IMR-90 (cell line): ENCODE results near the gene RNF151. TPM values are rescaled to one million over a fixed set of nuclear protein-coding genes. Genes with fewer than 3 reads are reported as not detected.
A peak's percentile ranks its signal among the peaks of the same experiment; 100 is the strongest.

ENCODE experiments used
- ATAC-seq: fragments of 200-7000 bp; cut with Tn5 transposase; 2 replicates; pipeline ENCODE4 v1.9.1; 2020; ENCODE audit warnings: low read depth, mild to moderate bottlenecking, moderate library complexity
- BruUV-seq: library from RNA; stranded (reverse); fragments of 400-500 nt; replicated peaks from 2 replicates; lab custom pipeline; 2021; lab: Mats Ljungman, UMichigan
- CTCF ChIA-PET: fragments of 300-600 bp; formaldehyde crosslinking; extraction: SDS; loops from one replicate; lab custom pipeline; 2021; ENCODE audit warnings: antibody characterized with exemption; lab: Yijun Ruan, JAX
- POLR2A ChIA-PET: fragments of 300-600 bp; sonication (Branson Sonifier 250); formaldehyde crosslinking; loops from one replicate; lab custom pipeline; 2022; ENCODE audit warnings: antibody characterized with exemption; ENCODE audit not compliant: unreplicated experiment; lab: Charles Lee
- DNase-seq: peaks from one replicate; pipeline ENCODE4 v3.0.0; 2013
- H2AFZ ChIP-seq: replicated peaks from 2 replicates; pipeline ENCODE3; 2013; ENCODE audit warnings: low read length, mild to moderate bottlenecking; ENCODE audit not compliant: poor library complexity
- H2AK5ac ChIP-seq: 2 replicates; pipeline ENCODE4 v1.6.1; 2013; ENCODE audit warnings: low read depth, low read length, inconsistent platforms
- H2AK9ac ChIP-seq: replicated peaks from 2 replicates; pipeline ENCODE3; 2013; ENCODE audit warnings: mild to moderate bottlenecking, low read depth, low read length, moderate library complexity; ENCODE audit not compliant: poor library complexity
- H2BK120ac ChIP-seq: 2 replicates; pipeline ENCODE4 v1.6.1; 2013; ENCODE audit warnings: low read depth, low read length, inconsistent platforms
- H2BK15ac ChIP-seq: 3 replicates; pipeline ENCODE4 v1.6.1; 2013; ENCODE audit warnings: low read depth, low read length, inconsistent platforms
- H2BK20ac ChIP-seq: 2 replicates; pipeline ENCODE4 v1.6.1; 2013; ENCODE audit warnings: low read depth, mild to moderate bottlenecking, inconsistent platforms, low read length, moderate library complexity
- H2BK5ac ChIP-seq: 2 replicates; pipeline ENCODE4 v1.6.1; 2013; ENCODE audit warnings: mild to moderate bottlenecking, low read depth, low read length, inconsistent platforms; ENCODE audit not compliant: poor library complexity, severe bottlenecking
- H3K14ac ChIP-seq: replicated peaks from 2 replicates; pipeline ENCODE4 v1.6.1; 2013; ENCODE audit warnings: low read depth, low read length, inconsistent platforms
- H3K18ac ChIP-seq: 2 replicates; pipeline ENCODE4 v1.6.1; 2013; ENCODE audit warnings: low read depth, low read length, control low read depth
- H3K23ac ChIP-seq: 2 replicates; pipeline ENCODE4 v1.6.1; 2013; ENCODE audit warnings: low read depth, low read length, inconsistent platforms
- H3K27ac ChIP-seq: 2 replicates; pipeline ENCODE4 v1.5.1; 2013; ENCODE audit warnings: mild to moderate bottlenecking, control low read depth, low read length; ENCODE audit not compliant: insufficient read depth
- H3K27me3 ChIP-seq: 2 replicates; pipeline ENCODE4 v1.6.1; 2013; ENCODE audit warnings: low read length; ENCODE audit not compliant: control insufficient read depth, insufficient read depth
- H3K36me3 ChIP-seq: 2 replicates; pipeline ENCODE4 v1.6.1; 2013; ENCODE audit warnings: low read length, mixed read lengths; ENCODE audit not compliant: control insufficient read depth, insufficient read depth
- H3K4ac ChIP-seq: 2 replicates; pipeline ENCODE4 v1.6.1; 2013; ENCODE audit warnings: low read depth, low read length, inconsistent platforms
- H3K4me1 ChIP-seq: 2 replicates; pipeline ENCODE4 v1.6.1; 2013; ENCODE audit warnings: low read length, mixed read lengths; ENCODE audit not compliant: control insufficient read depth, insufficient read depth
- H3K4me2 ChIP-seq: 2 replicates; pipeline ENCODE4 v1.6.1; 2013; ENCODE audit warnings: low read depth, mild to moderate bottlenecking, control low read depth, low read length, moderate library complexity
- H3K4me3 ChIP-seq: 2 replicates; pipeline ENCODE4 v1.5.1; 2013; ENCODE audit warnings: low read depth, mild to moderate bottlenecking, control low read depth, low read length, moderate library complexity; ENCODE audit not compliant: insufficient read depth
- H3K56ac ChIP-seq: 2 replicates; pipeline ENCODE4 v1.6.1; 2013; ENCODE audit warnings: low read length, inconsistent platforms; ENCODE audit not compliant: insufficient read depth; ENCODE audit errors: extremely low read depth
- H3K79me1 ChIP-seq, 2 experiments: 2 replicates each; pipeline ENCODE4 v1.6.1; 2013; ENCODE audit warnings: low read length in 2 of 2, inconsistent platforms in 1 of 2, low read depth in 1 of 2
- H3K9ac ChIP-seq: 2 replicates; pipeline ENCODE4 v1.6.1; 2013; ENCODE audit warnings: low read depth, low read length, control low read depth
- H3K9me1 ChIP-seq: 2 replicates; pipeline ENCODE4 v1.6.1; 2013; ENCODE audit warnings: low read length, inconsistent platforms; ENCODE audit not compliant: insufficient read depth
- H3K9me3 ChIP-seq: 2 replicates; pipeline ENCODE4 v1.6.1; 2013; ENCODE audit warnings: low read length; ENCODE audit not compliant: control insufficient read depth, insufficient read depth
- H4K20me1 ChIP-seq: 2 replicates; pipeline ENCODE4 v1.6.1; 2013; ENCODE audit warnings: low read length, inconsistent platforms; ENCODE audit not compliant: insufficient read depth
- H4K5ac ChIP-seq: 2 replicates; pipeline ENCODE4 v1.6.1; 2013; ENCODE audit warnings: mild to moderate bottlenecking, low read depth, low read length, control low read depth
- H4K8ac ChIP-seq, 2 experiments: 2 replicates each; pipeline ENCODE4 v1.6.1; 2013; ENCODE audit warnings: low read depth in 2 of 2, low read length in 2 of 2, control low read depth in 1 of 2, inconsistent platforms in 1 of 2
- H4K91ac ChIP-seq: 2 replicates; pipeline ENCODE4 v1.6.1; 2013; ENCODE audit warnings: low read depth, low read length, inconsistent platforms; ENCODE audit not compliant: insufficient read depth
- CEBPB ChIP-seq: IDR thresholded peaks from 2 replicates; pipeline ENCODE4 v1.6.1; 2012; ENCODE audit warnings: low read depth, low read length, improper control_type of control experiment
- MAFK ChIP-seq: IDR thresholded peaks from 2 replicates; pipeline ENCODE4 v1.6.1; 2012; ENCODE audit warnings: low read depth, low read length, improper control_type of control experiment
- MAZ ChIP-seq: IDR thresholded peaks from 2 replicates; pipeline ENCODE4 v1.6.1; 2012; ENCODE audit warnings: low read depth, mild to moderate bottlenecking, low read length, improper control_type of control experiment, moderate library complexity, borderline replicate concordance
- RCOR1 ChIP-seq: IDR thresholded peaks from 2 replicates; pipeline ENCODE4 v1.6.1; 2012; ENCODE audit warnings: mild to moderate bottlenecking, low read length, improper control_type of control experiment; ENCODE audit not compliant: insufficient replicate concordance
- RFX5 ChIP-seq: IDR thresholded peaks from 2 replicates; pipeline ENCODE4 v1.8.0; 2012; ENCODE audit warnings: low read depth, mild to moderate bottlenecking, low read length, moderate library complexity
- WGBS, 2 experiments: methylation state at CpG; one replicate each; pipeline versions ENCODE4 v1.1.5 to v1.1.7; 2013; ENCODE audit warnings: missing lambda C conversion rate in 2 of 2; ENCODE audit not compliant: insufficient read length in 1 of 2; ENCODE audit errors: extremely low coverage in 2 of 2; 5-methylcytosine and 5-hydroxymethylcytosine counted together
- dilution Hi-C: fragments of 300-500 bp; cut with HindIII; formaldehyde crosslinking; loops from one replicate; pipeline ENCODE4 v1.14.3; 2018; ENCODE audit warnings: low sequenced_read_pairs; ENCODE audit not compliant: unreplicated experiment
- in situ Hi-C: fragments of 300-500 bp; cut with MboI; formaldehyde crosslinking; loops from 3 replicates; pipeline ENCODE4 v1.14.3; 2019; ENCODE audit warnings: low sequenced_read_pairs, inconsistent platforms, mixed read lengths
- intact Hi-C: fragments of 100-400 bp; cut with micrococcal nuclease; formaldehyde crosslinking; loops from 2 replicates; pipeline ENCODE4 v1.10.0; 2022
- polyA plus RNA-seq, 3 experiments: library from polyadenylated mRNA; depleted of rRNA; stranded (reverse); fragments of >200 nt; gene quantifications; 2 replicates each; pipeline ENCODE4 v1.2.3, GENCODE V29; 2012; ENCODE audit warnings: low replicate concordance in 1 of 3
- total RNA-seq: library from RNA; depleted of rRNA; stranded (reverse); fragments of >200 nt; gene quantifications from 2 replicates; pipeline ENCODE4 v1.2.3, GENCODE V29; 2012

RNF151 gene
- total and polyA plus RNA-seq, 2 of the 4 experiments (the other 2 are of a cell fraction), result not detected

GRCh38 chr16:1979271-1980029, 12.8 kb downstream of the RNF151 start:
- H3K79me1 ChIP-seq, result peaks cover 0 to 4% of the 10 kb centered on the region in 2 experiments; a peak in 1 of 4 replicates
- H3K23ac ChIP-seq, result no peak overlapping the region
- no peaks in the 10 kb centered on the region for H3K9me1 ChIP-seq
- no peak overlapping the region for H3K18ac ChIP-seq
- POLR2A ChIA-PET, result no interaction called here
- H3K4me2 ChIP-seq, result no peak overlapping the region
- no TSS peak for BruUV-seq
- no peak overlapping the region for H2BK5ac ChIP-seq
- CTCF ChIA-PET, result no interaction called here
- peaks cover 31% of the 10 kb centered on the region; the same call in 1 of the 2 replicates for H3K27me3 ChIP-seq
- ATAC-seq, result no peak
- no peak overlapping the region for H3K4ac ChIP-seq
- H2BK20ac ChIP-seq, result no peak overlapping the region
- intact Hi-C loops (no loop called here), in situ Hi-C loops (no loop called here), dilution Hi-C loops (no loop called here)
- no peak overlapping the region for H3K27ac ChIP-seq
- WGBS, 2 experiments, result 56% methylated on average over 26 of the region's 70 CpGs; no CpG with 5 or more reads in 1 of the 2 experiments
- no peak overlapping the region for H4K8ac ChIP-seq
- peak overlapping the region; percentile 5 for H2AK9ac ChIP-seq
- no peak for DNase-seq
- no peak overlapping the region for H4K5ac ChIP-seq
- no peak overlapping the region for H3K4me3 ChIP-seq
- H4K91ac ChIP-seq, result no peak overlapping the region
- H3K14ac ChIP-seq, result no peak overlapping the region
- no peak overlapping the region for H2AK5ac ChIP-seq
- TF ChIP-seq MAZ (no peak), MAFK (no peak), RCOR1 (no peak), CEBPB (no peak), RFX5 (no peak)
- no peaks in the 10 kb centered on the region for H3K4me1 ChIP-seq
- H2BK15ac ChIP-seq, result no peak overlapping the region
- H2AFZ ChIP-seq, result peak overlapping the region; percentile 49
- no peak overlapping the region for H3K9ac ChIP-seq
- no peaks in the 10 kb centered on the region for H3K9me3 ChIP-seq
- no peak overlapping the region for H2BK120ac ChIP-seq
- peaks cover 46% of the 10 kb centered on the region for H3K36me3 ChIP-seq
- no peak overlapping the region for H3K56ac ChIP-seq
- H4K20me1 ChIP-seq, result no peaks in the 10 kb centered on the region; the same call in none of the 2 replicates
